HG02571 (cell line): ENCODE results near the gene FKBP7.
"Not testable (repeated sequence)": the region's sequence is repeated elsewhere in the genome, so short reads cannot be mapped to it uniquely, and the experiment has no call there.

Source experiments
- ATAC-seq: cut with Tn5 transposase; IDR thresholded peaks from one replicate; pipeline ENCODE4 v1.9.1; 2021; ENCODE audit warnings: mild to moderate bottlenecking, moderate library complexity; ENCODE audit not compliant: unreplicated experiment

The FKBP7 gene

DNA sequence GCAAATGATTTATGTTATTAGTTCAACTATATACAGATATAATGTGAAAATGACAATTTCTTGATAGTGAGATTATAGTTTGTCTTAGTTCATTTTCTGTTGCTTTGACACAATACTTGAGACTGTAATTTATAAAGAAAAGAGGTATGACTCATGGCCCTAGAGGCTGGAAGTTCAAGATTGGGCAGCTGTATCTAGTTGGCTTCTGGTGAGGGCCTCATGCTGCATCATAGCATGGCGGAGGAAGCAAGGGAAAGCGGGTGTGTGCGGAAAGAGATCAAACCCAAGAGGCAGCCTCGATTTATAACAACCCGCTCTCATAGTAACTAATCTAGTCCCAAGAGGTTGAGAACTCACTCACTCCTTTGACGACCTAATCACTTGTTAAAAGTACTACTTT lies 13.2 kb upstream of the FKBP7 start:
- no peak for ATAC-seq

- ATAC-seq: no peak
Measured at GRCh38 chr2:178485356-178485755, 7.0 kb upstream of the FKBP7 start.

DNA sequence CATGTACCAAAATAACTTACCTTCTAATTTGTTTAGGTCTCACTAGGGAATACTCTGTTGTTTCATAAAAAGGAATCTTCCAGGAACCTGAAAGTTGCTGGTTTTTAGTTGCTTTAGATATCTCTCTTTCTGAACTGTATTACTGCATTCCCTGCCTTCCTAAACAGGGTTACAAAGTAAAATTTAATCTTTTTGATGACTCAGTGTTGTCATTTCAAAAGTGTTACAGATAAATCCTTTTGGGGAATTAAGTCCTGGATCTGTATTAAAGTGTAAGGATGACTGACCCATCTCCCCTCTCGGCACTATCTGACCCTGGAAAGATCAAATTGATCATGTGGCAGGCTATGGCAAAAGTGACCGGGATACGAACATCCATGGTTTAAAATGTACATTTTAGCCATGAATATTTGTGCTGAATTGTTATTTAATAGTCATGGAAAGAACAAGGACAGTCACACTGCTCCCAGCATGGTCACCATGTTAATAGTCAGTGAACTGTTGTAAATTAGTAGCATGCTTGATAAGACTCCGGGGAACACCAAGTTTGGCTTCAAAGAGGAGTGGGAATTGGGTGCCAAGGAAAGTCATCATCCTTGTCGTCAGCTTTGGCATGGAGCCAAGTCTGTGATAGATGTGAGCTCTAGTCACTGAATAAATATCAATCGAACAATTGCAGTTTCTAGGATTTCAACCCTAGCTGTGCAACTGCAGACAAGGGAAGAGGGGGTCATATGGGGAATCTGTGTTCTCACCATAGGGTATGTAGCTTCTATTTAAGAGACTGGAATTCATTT lies 6.0 kb upstream of the FKBP7 start:
- ATAC-seq: no peak

- ATAC-seq: no peak
Measured at GRCh38 chr2:178482437-178482836, 4.0 kb upstream of the FKBP7 start.

GRCh38 chr2:178480227-178481181 lies 2.1 kb upstream of the FKBP7 start, which contains the start of gene PLEKHA3:
PLEKHA3 (plus strand) TSS chr2:178480457; CDS start chr2:178480870, 413 bp downstream.
- ATAC-seq: peak; percentile 66

DNA sequence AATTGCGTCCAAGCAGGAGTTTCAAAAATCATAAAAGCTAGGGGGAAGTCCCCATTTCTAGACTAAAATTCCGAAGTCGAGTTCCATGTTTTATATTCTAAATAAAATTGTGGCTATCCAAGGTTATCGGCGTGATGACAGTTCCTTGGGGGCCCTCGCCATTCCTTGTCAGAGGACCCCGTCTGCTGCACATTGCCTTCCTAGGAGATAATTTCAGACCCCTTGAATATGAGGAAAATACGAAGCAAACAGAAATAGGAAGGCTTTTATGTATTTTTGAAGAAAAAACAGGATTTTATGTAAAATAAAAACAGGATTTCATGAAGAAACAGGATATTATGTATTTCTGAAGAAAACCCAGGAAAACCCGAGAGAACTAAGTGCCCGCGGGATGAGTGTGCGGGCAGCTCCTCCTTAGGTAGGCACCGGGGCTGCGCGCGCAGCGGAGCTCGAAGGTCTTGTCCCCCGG lies 1.4 kb upstream of the FKBP7 start:
- ATAC-seq: no peak

DNA sequence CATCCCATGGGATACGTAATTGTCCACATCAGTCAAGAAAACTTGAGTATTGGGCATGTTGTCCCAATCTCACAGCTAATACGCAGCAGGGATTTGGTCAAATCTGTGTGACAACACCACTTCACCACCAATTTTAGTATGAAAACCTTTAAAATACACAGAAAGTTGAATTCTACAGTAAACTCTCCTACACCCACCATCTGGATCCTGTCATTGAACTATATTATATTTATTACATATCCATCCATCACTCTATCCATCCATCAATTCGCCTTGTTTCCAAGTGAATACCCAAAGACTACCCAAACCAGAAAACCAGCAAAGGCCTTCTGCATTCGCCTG lies 846 bp upstream of the FKBP7 start:
- ATAC-seq: no peak

DNA sequence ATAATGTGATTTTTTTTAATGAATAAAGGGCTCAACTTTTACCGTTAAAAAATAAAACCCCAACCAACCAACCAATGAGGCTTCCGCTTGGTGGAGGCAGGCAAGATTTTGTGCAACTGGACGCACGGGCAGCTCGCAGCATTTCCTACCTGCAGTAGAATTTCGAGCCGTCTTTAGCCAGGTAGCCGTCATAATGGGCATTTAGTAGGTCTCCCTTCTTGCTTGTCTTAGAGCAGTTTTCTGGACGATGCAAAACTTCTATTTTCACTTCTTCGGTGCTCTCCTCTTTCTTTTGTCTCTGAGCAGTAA lies 316 bp downstream of the FKBP7 start:
- peak; percentile 6 for ATAC-seq

GRCh38 chr2:178477443-178478129 lies 814 bp downstream of the FKBP7 start:
- ATAC-seq: no peak

DNA sequence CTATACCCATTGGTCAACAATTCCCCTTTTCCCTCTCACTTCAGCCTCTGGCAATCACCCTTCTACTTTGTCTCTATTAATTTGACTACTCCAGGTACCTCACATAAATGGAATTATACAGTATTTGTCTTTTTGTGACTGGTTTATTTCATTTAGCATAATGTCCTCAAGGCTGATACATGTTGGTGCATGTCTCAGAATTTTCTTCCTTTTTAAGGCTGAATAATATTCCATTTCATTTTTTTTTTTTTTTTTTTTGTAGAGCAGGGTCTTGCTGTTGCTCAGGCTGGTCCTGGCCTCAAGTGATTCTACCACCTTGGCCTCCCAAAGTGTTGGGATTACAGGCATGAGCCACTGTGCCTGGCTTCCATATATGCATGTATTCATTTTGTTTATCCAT lies 1.9 kb downstream of the FKBP7 start:
- ATAC-seq: no peak

DNA sequence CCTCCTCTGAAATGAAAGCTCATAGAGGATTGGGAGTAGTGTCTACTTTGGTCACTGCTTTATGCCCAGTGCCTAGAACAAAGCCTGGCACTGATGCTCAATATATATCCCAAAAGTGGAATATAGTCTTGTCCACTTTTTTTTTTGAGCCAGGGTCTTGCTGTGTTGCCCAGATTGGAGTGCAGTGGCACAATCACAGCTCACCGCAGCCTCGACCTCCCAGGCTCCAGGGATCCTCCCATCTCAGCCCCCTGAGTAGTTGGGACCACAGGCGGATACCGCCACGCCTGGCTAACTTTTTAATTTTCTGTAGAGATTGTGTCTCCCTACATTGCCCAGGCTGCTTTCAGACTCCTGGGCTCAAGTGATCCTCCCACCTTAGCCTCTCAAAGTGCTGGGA lies 3.8 kb downstream of the FKBP7 start:
- ATAC-seq: no peak

DNA sequence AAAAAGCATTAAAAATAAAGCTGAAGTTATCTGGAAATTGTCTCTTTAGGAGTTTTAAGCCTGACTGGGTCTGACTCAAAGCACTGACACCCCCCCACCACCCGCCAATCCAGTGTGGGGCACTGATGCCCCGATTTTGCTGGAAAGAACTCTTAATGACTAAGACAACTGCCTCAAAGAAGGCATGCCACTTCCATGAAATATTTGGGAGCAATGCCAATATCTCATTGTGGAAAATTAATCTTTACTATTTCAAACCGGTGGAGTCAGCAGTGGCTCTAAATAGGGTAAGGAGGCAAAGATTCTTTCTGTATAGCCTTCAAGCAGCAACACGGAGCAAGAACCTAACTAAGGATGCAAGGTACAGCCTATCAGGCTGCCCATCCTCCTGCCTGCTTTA lies 4.5 kb downstream of the FKBP7 start:
- ATAC-seq: no peak

DNA sequence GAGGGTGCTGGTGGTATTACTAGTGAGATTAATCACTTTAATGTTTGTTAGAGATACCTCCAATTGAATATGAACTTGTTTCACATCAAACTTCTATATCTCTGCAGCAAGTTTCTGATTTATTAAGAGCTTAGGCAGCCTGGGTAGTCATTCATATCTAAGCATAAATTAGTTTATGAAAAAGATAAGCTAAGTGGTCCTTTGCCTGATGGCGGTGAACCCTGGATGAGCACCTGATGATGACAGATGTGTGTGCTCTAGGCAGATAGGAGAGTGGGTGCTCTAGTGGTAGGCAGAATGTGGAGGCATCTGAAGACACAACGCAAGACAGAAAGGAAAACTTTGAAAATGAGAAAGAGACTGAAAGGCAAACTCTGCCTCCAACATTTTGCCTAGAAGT lies 5.0 kb downstream of the FKBP7 start:
- no peak for ATAC-seq

GRCh38 chr2:178471313-178471712 lies 7.1 kb downstream of the FKBP7 start:
- ATAC-seq: not testable (repeated sequence)

- no peak for ATAC-seq
Measured at GRCh38 chr2:178469219-178469849, 9.1 kb downstream of the FKBP7 start.

DNA sequence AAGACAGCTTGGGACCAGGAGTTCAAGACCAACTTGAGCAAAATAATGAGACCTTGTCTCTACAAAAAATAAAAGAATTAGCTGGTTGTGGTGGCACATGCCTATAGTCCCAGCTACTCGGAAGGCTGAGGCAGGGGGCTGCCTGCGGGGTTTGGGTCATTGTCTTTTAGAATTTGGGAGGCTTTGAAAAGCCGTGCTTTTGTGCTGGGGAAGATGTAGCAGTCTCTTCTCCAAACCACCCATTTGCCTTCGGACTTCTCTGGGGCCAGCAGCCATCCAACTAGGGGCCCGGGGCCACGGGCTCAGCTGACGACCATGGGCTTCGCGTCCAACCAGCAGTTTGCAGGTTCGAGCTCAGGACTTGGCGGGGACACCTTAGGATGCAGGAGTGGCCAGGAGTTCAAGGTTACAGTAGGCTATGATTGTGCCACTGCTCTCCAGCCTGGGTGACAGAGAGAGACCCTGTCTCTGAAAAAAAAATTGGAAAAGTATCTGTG lies 21.0 kb downstream of the FKBP7 start:
- ATAC-seq: no peak

DNA sequence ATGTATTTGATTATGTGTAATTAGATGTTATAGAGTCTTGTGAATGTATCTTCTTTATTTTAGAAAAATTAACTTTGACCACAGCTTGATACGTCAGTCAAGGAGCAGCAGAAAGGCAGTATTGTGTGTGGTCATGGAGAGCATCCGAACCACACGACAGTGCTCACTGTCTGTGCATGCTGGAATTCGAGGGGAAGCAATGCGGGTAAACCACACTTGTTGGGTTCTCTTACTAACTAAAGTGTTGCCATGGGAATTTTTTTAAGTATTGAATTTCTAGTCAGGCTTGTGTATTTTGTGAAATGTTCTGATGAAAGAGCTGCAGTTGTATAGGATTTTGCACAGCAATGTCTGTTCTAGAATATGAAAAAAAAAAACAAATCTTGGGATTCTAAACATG lies 22.5 kb downstream of the FKBP7 start:
- ATAC-seq: no peak

DNA sequence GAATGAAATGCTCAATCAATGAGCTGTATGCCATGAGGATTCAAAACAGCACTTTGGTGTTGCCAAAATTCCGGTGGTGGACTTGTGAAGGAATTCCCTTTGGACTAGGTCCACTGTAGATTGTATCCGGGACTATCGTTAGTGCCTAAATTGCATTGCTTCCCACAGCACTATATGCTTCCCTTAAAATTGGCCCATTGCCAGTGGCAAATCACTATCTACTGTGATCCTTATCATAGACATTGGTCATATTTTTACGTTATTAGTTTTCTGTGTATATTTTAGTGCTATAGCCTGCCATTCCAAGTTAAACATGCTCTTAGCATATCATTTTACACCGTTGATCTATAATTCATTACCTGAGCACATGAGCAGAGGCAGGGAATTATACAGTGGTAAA lies 25.5 kb downstream of the FKBP7 start:
- ATAC-seq: no peak

- ATAC-seq: no peak
Measured at GRCh38 chr2:178452334-178452733, 26.1 kb downstream of the FKBP7 start.

DNA sequence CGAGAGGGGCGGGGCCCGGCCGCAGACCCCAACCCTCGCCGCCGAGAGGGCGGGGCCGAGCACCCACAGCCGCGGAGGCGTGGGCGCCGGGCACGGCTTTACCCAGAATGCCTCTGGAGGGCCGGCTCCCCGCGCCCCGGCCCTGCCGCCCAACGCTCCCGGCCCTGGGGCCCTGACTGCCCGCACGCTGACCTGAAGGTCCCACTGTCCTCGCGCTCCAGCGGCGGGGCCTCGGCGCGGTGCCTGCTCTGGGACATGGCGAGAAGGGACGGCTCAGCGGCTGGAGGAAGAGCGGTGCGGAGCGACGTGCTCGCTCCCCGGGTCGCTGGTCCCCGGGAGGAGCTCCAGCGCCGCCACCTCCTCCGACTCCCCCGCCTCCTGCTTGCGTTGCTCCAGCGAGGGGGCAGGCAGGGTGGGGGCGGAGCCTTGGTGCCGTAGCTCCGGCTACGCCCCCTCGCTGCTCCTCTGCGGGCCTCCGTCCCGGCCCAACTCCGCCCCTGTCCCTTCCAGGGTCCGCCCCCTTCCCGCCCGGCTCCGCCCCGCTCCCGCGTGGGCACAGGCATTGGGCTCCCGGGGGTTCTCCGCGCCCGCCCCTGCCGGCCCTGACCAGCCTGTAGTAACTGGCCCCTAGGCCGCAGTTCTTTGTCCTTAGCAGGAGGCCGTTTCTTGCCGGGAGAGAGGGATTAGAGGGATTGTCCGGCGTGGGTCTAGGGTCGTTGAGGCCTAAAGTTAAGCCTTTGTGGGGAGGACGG lies 27.4 kb downstream of the FKBP7 start, which contains the start of the genes PJVK and PRKRA:
Gene PJVK (plus strand): TSS at position 605 of the 752 bp plus-strand sequence. CDS start 2,032 bp downstream, outside the sequence.
Gene PRKRA (minus strand): TSS at position 402 of the 752 bp plus-strand sequence. CDS start 145 bp downstream, at position 257.
- peak; percentile 76 for ATAC-seq
